Thoracic aorta (tissue), 2 donors: Measurements from ENCODE around the gene SHCBP1L. TPM values are rescaled to one million over a fixed set of nuclear protein-coding genes. Genes with fewer than 3 reads are reported as not detected.

Experiments used
- ATAC-seq: fragments of 150-250 bp; one replicate; pipeline ENCODE4 v1.8.0; 2017; ENCODE audit warnings: low read depth; ENCODE audit not compliant: insufficient number of reproducible peaks, low FRiP score
- DNase-seq: peaks from one replicate; pipeline ENCODE4 v3.0.0-alpha.2; 2020; ENCODE audit warnings: low spot score
- H3K27ac ChIP-seq, 2 donors: fragments of 200-600 bp; sonication (generic); 1 replicate in 1 of 2; 2 replicates in 1 of 2; pipeline ENCODE4 v1.5.1; 2016; ENCODE audit warnings: mild to moderate bottlenecking in 2 of 2, moderate library complexity in 2 of 2
- H3K27me3 ChIP-seq: fragments of 200-600 bp; sonication (generic); replicated peaks from 2 replicates; pipeline ENCODE4 v1.6.0; 2016; ENCODE audit warnings: mild to moderate bottlenecking; ENCODE audit not compliant: insufficient read depth
- H3K36me3 ChIP-seq: fragments of 200-600 bp; sonication (generic); one replicate; pipeline ENCODE4 v1.5.1; 2016
- H3K4me1 ChIP-seq, 2 donors: fragments of 200-600 bp; sonication (generic); 1 replicate in 1 of 2; 2 replicates in 1 of 2; pipeline versions ENCODE4 v1.5.1 to v1.6.0; 2016; ENCODE audit warnings: low read depth in 2 of 2, mild to moderate bottlenecking in 1 of 2; ENCODE audit not compliant: control insufficient read depth in 1 of 2
- H3K4me3 ChIP-seq: fragments of 200-600 bp; sonication (generic); 2 replicates; pipeline ENCODE4 v1.5.1; 2016; ENCODE audit warnings: mild to moderate bottlenecking
- H3K9me3 ChIP-seq: fragments of 200-600 bp; sonication (generic); 2 replicates; pipeline ENCODE4 v1.5.1; 2016
- CTCF ChIP-seq: fragments of 200-600 bp; sonication (generic); IDR thresholded peaks from one replicate; pipeline ENCODE4 v1.5.1; 2019; ENCODE audit warnings: antibody characterized with exemption
- total RNA-seq, 2 donors: library from RNA; depleted of rRNA; stranded (reverse); fragments of >200 nt; gene quantifications; one replicate each; pipeline versions ENCODE4 v1.1.0 to v1.2.3, GENCODE V29; 2016

SHCBP1L gene
- total RNA-seq, 2 donors from 2014 or later = not detected

DNA sequence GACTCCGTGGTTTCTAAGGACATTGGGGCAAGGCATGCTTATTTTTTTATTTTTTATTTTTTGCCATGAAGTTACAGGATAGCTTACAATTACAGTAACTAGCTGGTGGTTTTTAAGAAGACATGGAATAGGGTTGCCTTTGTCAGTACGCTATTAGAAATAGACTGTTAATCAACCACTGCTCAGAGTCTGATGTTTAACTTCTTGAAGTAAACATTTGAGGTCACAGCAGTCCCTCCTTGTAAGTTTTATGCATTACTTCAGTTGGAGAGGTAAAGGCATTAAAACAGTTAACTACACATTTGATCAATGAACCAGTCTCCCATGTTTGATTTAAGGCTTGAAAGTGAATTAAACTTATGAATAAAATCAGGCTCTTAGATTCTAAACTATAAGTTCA is 19.3 kb upstream of the SHCBP1L start:
- TF ChIP-seq CTCF = no peak
- Histone ChIP-seq H3K27ac (no peak overlapping the region), H3K4me1 (no peaks in the 10 kb centered on the region), H3K36me3 (no peaks in the 10 kb centered on the region), H3K9me3 (no peaks in the 10 kb centered on the region), H3K4me3 (no peak overlapping the region), H3K27me3 (no peaks in the 10 kb centered on the region)
- DNase-seq (no peak), ATAC-seq (no peak)

DNA sequence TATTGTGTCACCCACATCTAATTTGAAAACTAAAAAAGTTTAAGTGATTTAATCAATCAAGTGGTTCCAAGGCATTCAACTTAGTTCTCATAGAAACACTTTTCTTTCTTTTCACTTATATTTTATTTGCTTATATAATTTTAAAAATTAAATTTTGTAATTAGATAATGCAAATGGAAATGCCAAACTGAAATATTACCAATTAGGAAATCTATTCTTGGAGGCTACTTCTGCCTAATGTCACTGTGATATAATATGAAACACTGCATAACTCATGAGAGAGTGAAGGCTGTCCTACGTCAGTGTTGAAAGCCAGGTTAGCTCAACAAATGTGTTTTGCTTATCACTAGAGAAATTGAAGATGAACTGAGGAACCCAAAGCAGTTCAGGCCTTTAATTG is 18.3 kb upstream of the SHCBP1L start:
- no peak for DNase-seq
- ATAC-seq = no peak
- Histone ChIP-seq H3K4me1 (no peaks in the 10 kb centered on the region), H3K27me3 (no peaks in the 10 kb centered on the region), H3K36me3 (no peaks in the 10 kb centered on the region), H3K4me3 (no peak overlapping the region), H3K9me3 (no peaks in the 10 kb centered on the region), H3K27ac (no peak overlapping the region)
- no peak for TF ChIP-seq CTCF

- no peak for ATAC-seq
- DNase-seq = no peak
- Histone ChIP-seq H3K36me3 (no peaks in the 10 kb centered on the region), H3K4me3 (no peak overlapping the region), H3K27ac (no peak overlapping the region), H3K27me3 (no peaks in the 10 kb centered on the region), H3K4me1 (no peaks in the 10 kb centered on the region), H3K9me3 (no peaks in the 10 kb centered on the region)
- TF ChIP-seq CTCF = no peak
Measured at GRCh38 chr1:182968836-182969734, 16.1 kb upstream of the SHCBP1L start.

- DNase-seq (no peak), ATAC-seq (no peak)
- Histone ChIP-seq H3K4me1 (no peaks in the 10 kb centered on the region), H3K4me3 (no peak overlapping the region), H3K36me3 (no peaks in the 10 kb centered on the region), H3K27me3 (no peaks in the 10 kb centered on the region), H3K27ac (peak overlapping the region in 1 of 2 donors; percentile 12), H3K9me3 (no peaks in the 10 kb centered on the region)
- no peak for TF ChIP-seq CTCF
Measured at GRCh38 chr1:182968151-182968741, 15.3 kb upstream of the SHCBP1L start.

GRCh38 chr1:182965861-182966260 is 12.9 kb upstream of the SHCBP1L start:
- Histone ChIP-seq H3K27me3 (no peaks in the 10 kb centered on the region), H3K36me3 (no peaks in the 10 kb centered on the region), H3K9me3 (no peaks in the 10 kb centered on the region), H3K4me3 (no peak overlapping the region), H3K27ac (no peak overlapping the region), H3K4me1 (peaks cover 4 to 5% of the 10 kb centered on the region in 2 donors)
- ATAC-seq = no peak
- TF ChIP-seq CTCF = no peak
- DNase-seq = no peak
